Endometrial microvascular endothelial cells (primary cell): ENCODE results near the gene PEX3. TPM values are rescaled to one million over a fixed set of nuclear protein-coding genes. Genes with fewer than 3 reads are reported as not detected.

Experiments
- in situ Hi-C: cut with HindIII; loops from 2 replicates; pipeline ENCODE4 v1.10.0; 2017; ENCODE audit warnings: low sequenced_read_pairs, low pct_unique_long_range_greater_than_20kb; ENCODE audit errors: inconsistent ontology term
- total RNA-seq: library from RNA; depleted of rRNA; stranded (reverse); fragments of >200 nt; gene quantifications from one replicate; pipeline ENCODE4 v1.2.3, GENCODE V29; 2015; ENCODE audit errors: inconsistent ontology term

PEX3 gene
- total RNA-seq, 1 donor from 2014 or later, result 23.0 TPM

DNA sequence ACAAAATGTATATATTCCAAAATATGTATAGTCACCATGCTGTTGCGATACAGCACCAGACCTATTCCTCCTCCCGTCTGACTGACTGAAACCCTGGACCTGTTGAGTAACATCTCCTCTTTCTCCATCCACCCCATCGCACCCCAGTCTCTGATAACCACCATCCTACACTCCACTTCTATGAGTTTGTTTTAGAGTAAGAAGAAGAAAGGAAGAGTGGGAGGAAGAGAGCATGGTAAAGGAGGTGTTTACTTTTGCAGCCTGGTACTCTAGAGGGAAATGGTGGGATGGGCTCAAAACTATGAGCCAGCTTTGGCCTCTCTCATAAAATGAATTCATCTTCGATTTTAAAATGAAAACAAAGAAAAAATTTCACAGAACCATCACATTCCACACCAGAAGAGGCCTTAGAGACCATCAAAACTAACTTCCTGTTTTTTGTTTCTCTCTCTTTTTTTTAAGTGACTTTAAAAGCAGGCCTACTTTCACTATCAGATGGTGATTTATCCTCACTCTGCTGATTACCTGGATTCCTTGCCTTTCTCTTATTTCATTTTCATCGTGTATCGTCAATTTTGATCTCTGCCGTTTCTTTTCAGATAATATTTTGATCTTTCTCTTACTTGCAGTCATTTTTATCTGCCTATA, 77.7 kb downstream of the PEX3 start:
- in situ Hi-C loops, result no loop called here

DNA sequence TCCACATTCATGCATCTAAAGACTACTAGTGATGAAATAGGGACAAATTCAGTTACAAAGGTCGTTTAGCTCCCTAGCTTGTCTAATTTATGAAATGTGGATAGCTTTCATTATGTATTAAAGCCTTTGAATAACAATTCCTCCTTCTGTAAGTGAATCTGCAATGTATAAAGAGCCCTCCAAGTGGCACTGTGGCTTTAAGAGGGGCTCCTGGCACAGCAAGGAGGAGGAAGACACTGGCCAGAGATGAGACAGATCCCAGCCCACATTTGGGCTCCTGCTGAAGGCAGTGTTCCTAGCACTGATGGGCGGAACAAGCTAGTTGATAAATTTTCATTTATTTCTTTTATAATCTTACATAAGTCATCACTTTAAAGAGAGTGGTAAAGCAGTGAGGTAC, 78.5 kb downstream of the PEX3 start:
- in situ Hi-C loops, result no loop called here

DNA sequence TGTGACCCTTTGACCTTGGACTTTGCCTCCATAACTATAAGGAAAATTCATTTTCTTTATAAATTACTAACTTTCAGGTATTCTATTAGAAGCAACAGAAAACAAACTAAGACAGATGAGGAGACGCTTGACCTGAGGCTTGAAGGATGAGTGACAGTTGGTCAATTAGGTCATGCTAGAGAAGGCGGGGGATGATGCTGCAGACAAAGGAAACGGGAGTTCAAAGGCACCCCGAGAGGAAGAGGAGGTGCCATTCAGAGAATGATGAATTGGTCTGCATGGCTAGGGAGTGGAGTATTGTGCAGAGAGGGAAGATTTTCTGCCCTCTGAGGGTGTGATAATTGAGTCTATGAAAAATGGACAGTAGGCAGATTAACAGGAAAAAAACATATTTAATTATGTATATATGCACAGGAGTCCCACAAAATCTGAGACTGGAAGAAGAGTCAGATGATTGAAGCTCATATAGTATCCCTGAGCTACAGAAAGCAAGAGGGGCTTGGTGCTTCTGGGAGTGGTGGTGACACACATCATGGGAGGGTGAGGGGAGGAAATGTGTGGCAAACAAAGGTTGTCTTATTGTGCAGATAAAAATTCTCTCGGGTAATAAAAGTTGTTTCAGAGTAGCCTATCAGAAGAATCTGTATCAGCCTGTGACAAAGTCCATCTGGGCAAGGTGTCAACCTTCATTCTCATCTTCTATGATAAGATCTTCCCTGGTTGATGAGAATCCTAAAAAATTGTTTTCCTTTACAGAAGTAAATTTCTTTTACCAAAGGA, 81.3 kb downstream of the PEX3 start:
- in situ Hi-C loops, result no loop called here

DNA sequence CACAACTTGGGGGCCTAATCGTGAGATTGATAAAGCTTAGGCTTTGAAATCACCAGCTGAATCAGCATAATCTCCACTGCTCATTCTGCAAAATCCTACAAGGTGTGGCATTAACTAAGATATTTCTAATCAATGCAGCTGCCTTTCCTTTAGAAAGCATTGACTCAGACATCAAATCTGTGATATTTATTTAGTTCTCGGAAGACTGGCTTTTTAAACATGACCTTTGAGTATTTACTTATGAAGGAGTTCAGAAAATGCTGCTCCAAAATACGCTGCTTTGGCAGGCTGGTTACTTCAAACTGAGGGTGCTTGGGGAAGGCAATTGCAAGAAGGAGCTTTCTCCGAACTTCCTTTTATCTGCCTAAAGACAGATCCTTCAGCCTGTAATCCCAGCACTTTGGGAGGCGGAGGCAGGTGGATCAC, 84.6 kb downstream of the PEX3 start:
- in situ Hi-C loops, result no loop called here

DNA sequence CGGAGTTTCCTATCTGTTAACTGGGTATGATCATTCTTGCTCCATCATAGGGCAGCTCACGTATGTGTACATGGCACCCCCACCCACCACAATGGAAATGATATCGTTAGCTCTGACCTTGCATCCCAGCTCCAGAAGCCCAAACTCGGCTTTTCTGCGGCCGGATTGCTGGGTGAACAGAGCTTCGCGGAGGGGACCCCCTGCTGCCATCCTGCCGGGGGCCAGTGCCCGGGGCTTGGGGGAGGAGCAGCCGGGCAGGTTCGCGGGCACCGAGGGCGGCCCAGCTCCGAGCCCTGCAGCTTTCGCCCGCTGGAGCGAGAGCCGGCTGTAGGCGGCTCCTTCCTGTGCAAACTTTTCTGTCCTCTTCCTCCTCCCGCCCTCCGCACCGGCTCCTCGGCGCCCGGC, 85.9 kb downstream of the PEX3 start:
- in situ Hi-C loops, result no loop called here

DNA sequence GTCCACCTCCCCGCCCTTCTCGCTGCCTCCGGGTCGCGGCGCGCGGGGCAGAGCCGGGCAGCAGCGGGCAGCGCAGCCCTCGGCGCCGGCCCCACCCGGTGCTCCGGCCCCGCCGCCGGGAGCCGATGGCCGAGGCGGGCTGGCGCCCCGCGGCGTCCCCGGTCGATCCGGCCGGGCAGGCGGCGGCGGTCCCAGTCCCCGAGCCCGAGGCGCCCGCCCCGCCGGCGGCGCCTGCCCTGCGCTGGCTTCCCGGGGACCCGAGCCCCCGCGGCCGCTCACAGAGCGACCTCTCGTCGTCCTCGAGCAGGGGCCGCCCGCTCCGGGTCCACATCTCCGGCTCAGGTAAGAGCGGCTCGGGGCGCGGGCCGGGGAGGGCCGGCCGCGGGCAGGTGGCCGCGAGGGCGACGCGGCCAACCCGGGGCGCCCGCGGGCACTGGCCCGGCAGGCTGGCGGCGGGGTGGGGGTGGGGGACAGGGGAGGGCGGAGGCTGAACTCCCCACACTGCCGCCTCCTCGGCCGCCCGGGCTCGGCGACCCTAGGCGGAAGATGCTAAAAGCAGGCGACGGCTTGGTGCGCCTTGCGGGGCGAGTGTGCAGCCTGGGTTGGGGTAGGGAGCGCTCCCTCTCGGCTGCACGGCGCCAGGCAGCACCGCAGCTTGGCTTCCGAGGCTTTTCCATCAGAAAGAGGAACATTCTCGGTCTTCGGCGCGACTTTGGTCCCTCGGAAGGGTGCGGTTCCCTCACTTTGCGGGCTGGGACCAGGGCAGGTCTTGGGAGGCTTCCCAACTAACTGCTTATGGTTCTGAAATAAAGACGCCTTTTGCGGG, 86.5 kb downstream of the PEX3 start:
- in situ Hi-C loops, result no loop called here

DNA sequence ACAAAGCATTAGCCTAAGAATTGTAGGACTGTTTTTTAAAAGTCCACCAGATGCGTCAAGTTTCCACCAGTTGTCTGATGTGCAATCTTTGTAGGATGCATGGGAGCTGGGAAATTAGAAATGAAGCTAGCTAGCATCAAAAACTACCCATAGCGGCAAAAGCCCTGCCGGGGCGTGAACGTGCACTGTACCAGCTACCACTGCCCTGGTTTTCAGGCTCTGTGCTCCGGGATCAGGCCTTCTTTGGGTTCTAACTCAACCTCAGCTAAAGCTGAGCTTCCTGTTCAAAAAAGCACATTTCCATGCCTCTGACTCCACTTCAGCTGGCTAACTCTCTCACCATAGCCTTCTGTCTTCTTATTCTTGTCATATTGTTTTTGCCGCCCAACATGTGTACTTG, 87.8 kb downstream of the PEX3 start:
- in situ Hi-C loops, result no loop called here

DNA sequence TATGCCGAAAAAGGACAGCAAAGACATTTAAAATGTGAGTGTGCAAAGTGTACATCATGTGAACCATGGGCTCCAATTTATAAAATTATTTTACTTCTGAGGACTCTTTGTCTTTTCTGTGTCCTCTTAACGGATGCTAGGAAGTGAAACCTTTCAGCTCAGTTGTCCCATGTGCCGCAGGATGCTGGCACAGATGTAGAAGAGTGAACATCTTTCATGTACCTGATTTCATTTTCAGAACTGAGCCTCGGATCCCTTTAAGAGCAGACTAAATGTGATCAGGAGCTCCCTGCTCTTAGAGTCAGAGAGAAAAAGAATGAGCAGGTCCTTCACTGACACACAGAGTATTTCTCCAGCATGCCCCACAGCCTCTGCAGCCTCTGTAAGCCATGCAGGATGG, 88.5 kb downstream of the PEX3 start:
- in situ Hi-C loops, result no loop called here

DNA sequence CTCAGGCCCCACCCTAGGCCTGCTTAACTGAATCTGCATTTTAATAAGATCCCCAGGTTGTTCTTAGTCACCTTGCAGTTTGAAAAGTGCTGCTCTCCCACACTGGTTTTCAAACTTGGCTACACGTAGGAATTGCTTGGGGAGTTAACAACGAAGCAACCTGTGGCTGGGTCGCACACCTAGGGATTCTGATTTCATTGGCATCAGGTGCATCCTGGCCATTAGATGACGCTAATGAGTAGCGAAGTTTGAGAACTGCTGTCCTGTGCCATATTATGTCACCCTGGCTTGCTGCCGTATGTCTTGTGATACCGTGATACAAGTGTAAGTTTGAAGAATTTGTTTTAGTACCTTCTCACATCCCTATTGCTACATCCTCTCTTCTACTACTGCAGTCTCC, 89.1 kb downstream of the PEX3 start:
- in situ Hi-C loops, result no loop called here

DNA sequence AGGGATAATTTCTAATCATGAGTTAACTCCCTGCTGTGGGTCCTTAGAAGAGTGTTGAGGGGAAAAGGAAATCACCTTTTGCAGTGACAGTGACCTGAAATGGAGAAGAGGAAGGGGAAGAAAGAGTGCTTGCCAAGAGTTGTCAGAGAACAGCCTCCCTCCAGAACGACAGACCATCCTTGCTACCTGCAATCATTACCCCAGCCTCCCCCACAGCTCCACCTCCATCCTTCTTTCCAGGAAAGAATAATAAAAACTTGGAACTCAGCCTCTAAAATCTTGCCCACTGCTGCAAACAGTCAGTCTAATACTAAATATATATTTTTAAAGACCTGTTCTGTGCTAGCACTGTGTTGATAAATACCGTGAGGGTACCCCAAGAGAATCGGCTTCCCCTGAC, 89.6 kb downstream of the PEX3 start:
- in situ Hi-C loops, result no loop called here

Other genes starting within 250 kb of the PEX3 start
- 3.1 TPM for gene ADAT2, start 110 bp upstream of the PEX3 start, total RNA-seq
- 123 TPM for gene FUCA2, start 60.9 kb downstream of the PEX3 start, total RNA-seq
- 91.1 TPM for gene PHACTR2, start 227.2 kb downstream of the PEX3 start, total RNA-seq